Loucy (cell line): ENCODE results near the gene YIPF5.
A peak's percentile ranks its signal among the peaks of the same experiment; 100 is the strongest.

Experiments used
- H2AFZ ChIP-seq: fragments of 200-600 bp; sonication (generic); 2 replicates; pipeline ENCODE4 v1.6.0; 2016; ENCODE audit warnings: antibody characterized with exemption, mild to moderate bottlenecking, low read length, moderate library complexity
- H3F3A ChIP-seq: fragments of 200-600 bp; 2 replicates; pipeline ENCODE4 v1.6.0; 2016; ENCODE audit warnings: antibody characterized with exemption, low read depth, mild to moderate bottlenecking
- H3K27me3 ChIP-seq: fragments of 200-600 bp; sonication (generic); 2 replicates; pipeline ENCODE4 v1.6.1; 2014; ENCODE audit warnings: low read length, mild to moderate bottlenecking; ENCODE audit not compliant: insufficient read depth, poor library complexity, severe bottlenecking
- H3K36me3 ChIP-seq: fragments of 200-600 bp; sonication (generic); 2 replicates; pipeline ENCODE4 v1.6.1; 2016; ENCODE audit warnings: low read length; ENCODE audit not compliant: insufficient read depth
- H3K4me1 ChIP-seq: fragments of 200-600 bp; sonication (generic); 2 replicates; pipeline ENCODE4 v1.5.1; 2014; ENCODE audit warnings: low read length, mild to moderate bottlenecking; ENCODE audit not compliant: insufficient read depth, poor library complexity, severe bottlenecking
- H3K4me2 ChIP-seq: fragments of 200-600 bp; sonication (generic); 2 replicates; pipeline ENCODE4 v1.6.0; 2014; ENCODE audit warnings: antibody characterized with exemption, low read length, low read depth, mild to moderate bottlenecking; ENCODE audit not compliant: poor library complexity, severe bottlenecking
- H3K4me3 ChIP-seq: fragments of 200-600 bp; sonication (generic); 2 replicates; pipeline ENCODE4 v1.5.1; 2014; ENCODE audit warnings: low read length, mild to moderate bottlenecking, mixed read lengths; ENCODE audit not compliant: poor library complexity, severe bottlenecking
- H3K79me2 ChIP-seq: fragments of 200-600 bp; sonication (generic); 2 replicates; pipeline ENCODE4 v1.6.1; 2014; ENCODE audit warnings: low read length; ENCODE audit not compliant: insufficient read depth
- H3K9ac ChIP-seq: fragments of 200-600 bp; sonication (generic); 2 replicates; pipeline ENCODE4 v1.6.0; 2014; ENCODE audit warnings: mild to moderate bottlenecking, low read depth, low read length, moderate library complexity; ENCODE audit not compliant: poor library complexity, severe bottlenecking
- H3K9me2 ChIP-seq: fragments of 200-600 bp; sonication (generic); replicated peaks from 2 replicates; pipeline ENCODE4 v1.6.1; 2016; ENCODE audit warnings: low read depth, low read length, mixed read lengths
- H3K9me3 ChIP-seq: fragments of 200-600 bp; sonication (generic); 2 replicates; pipeline ENCODE4 v1.6.1; 2014; ENCODE audit warnings: mild to moderate bottlenecking, antibody characterized with exemption, low read length, low read depth; ENCODE audit not compliant: insufficient read depth
- H4K20me1 ChIP-seq: fragments of 200-600 bp; sonication (generic); 2 replicates; pipeline ENCODE4 v1.6.0; 2014; ENCODE audit warnings: antibody characterized with exemption, low read length, mild to moderate bottlenecking; ENCODE audit not compliant: insufficient read depth, poor library complexity, severe bottlenecking
- EZH2phosphoT487 ChIP-seq: fragments of 200-600 bp; IDR thresholded peaks from 2 replicates; pipeline ENCODE4 v1.6.1; 2018; ENCODE audit warnings: antibody characterized with exemption, mild to moderate bottlenecking, moderate library complexity, borderline replicate concordance
- TF ChIP-seq, protein P1 (sequence below): fragments of 200-600 bp; sonication (generic); conservative IDR thresholded peaks from 2 replicates; pipeline ENCODE4 v1.5.1; 2014; ENCODE audit warnings: mild to moderate bottlenecking, antibody characterized with exemption, low read length

Gene YIPF5

DNA sequence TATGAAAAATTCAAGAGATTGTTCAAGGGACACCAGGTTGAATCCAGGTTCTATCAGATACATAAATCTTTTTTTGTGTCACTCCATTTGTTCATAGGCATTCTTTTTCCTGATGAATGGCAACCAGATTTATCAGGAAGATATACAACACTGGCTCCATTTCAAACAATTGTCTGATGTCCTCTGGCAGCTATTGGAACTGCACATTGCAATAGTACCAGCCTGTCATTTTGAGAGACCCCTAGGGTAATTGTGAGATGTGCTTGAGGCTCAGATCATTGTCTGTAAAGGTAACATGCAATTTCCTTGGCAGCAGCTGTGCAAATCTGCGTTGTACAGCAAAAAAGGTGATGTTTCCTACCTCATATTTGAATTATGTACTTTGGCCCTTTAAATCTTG, 26.2 kb upstream of the YIPF5 start:
- Histone ChIP-seq H3F3A (no peaks in the 10 kb centered on the region), H3K27me3 (no peaks in the 10 kb centered on the region), H3K9me2 (no peaks in the 10 kb centered on the region), H3K9me3 (no peaks in the 10 kb centered on the region), H3K79me2 (no peaks in the 10 kb centered on the region), H3K4me2 (no peak overlapping the region), H3K9ac (no peak overlapping the region), H2AFZ (no peak overlapping the region), H3K36me3 (no peaks in the 10 kb centered on the region), H3K4me3 (no peak overlapping the region), H4K20me1 (no peaks in the 10 kb centered on the region), H3K4me1 (peaks cover 25% of the 10 kb centered on the region)
- TF ChIP-seq EZH2phosphoT487 = no peak
- TF ChIP-seq, protein P1, sequence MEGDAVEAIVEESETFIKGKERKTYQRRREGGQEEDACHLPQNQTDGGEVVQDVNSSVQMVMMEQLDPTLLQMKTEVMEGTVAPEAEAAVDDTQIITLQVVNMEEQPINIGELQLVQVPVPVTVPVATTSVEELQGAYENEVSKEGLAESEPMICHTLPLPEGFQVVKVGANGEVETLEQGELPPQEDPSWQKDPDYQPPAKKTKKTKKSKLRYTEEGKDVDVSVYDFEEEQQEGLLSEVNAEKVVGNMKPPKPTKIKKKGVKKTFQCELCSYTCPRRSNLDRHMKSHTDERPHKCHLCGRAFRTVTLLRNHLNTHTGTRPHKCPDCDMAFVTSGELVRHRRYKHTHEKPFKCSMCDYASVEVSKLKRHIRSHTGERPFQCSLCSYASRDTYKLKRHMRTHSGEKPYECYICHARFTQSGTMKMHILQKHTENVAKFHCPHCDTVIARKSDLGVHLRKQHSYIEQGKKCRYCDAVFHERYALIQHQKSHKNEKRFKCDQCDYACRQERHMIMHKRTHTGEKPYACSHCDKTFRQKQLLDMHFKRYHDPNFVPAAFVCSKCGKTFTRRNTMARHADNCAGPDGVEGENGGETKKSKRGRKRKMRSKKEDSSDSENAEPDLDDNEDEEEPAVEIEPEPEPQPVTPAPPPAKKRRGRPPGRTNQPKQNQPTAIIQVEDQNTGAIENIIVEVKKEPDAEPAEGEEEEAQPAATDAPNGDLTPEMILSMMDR = no peak; the same call in 1 of the 2 replicates

DNA sequence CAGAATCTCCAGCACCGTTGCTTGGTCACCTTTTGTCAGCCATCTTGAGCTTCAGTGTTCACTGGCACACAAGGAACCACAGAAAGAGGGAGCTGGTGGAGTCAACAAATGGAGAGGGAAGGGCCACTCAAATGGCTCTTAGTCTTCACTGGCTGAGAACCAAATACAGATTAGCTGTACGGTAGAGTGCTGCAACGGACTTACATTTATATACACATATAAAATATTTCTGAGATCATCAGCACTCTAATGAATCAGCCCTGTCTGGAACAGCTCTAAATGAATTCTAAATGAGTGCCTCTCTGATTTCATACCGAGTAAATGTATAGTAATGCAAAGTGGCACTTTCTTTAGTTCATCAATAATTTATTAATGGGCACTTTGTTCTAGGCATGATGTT, 25.0 kb upstream of the YIPF5 start:
- no peak for TF ChIP-seq EZH2phosphoT487
- TF ChIP-seq, protein P1 = no peak
- Histone ChIP-seq H3K4me1 (peaks cover 32% of the 10 kb centered on the region), H3K27me3 (no peaks in the 10 kb centered on the region), H3K9ac (no peak overlapping the region), H2AFZ (peak overlapping the region; percentile 60), H3K36me3 (no peaks in the 10 kb centered on the region), H3F3A (no peaks in the 10 kb centered on the region), H3K4me2 (peak overlapping the region; percentile 40), H3K9me3 (no peaks in the 10 kb centered on the region), H3K4me3 (peak overlapping the region; percentile 11), H3K79me2 (no peaks in the 10 kb centered on the region), H4K20me1 (no peaks in the 10 kb centered on the region), H3K9me2 (no peaks in the 10 kb centered on the region)

DNA sequence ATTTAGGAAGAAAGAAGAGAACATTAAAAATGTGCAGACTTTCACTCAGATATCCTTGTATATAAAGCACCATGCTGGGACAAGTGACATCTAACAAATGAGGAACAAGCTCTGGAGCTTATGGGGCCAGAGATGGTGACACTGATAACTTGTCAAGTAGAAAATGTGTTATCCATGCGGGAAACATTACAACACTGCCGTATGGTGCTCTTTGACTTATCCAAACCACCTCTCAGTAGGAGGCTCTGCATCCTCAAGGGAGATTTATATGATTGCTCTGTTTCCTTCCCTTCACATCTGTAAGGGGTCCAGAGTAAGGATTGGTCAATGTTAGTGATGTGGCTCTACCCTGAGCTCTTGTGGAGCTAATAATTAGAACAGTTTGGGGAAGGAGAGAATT, 23.7 kb upstream of the YIPF5 start:
- Histone ChIP-seq H3K36me3 (no peaks in the 10 kb centered on the region), H3K79me2 (no peaks in the 10 kb centered on the region), H3K9me2 (no peaks in the 10 kb centered on the region), H3K27me3 (no peaks in the 10 kb centered on the region), H2AFZ (no peak overlapping the region), H3F3A (peaks cover 7% of the 10 kb centered on the region), H3K9ac (no peak overlapping the region), H4K20me1 (no peaks in the 10 kb centered on the region), H3K9me3 (no peaks in the 10 kb centered on the region), H3K4me1 (peaks cover 41% of the 10 kb centered on the region), H3K4me2 (no peak overlapping the region), H3K4me3 (no peak overlapping the region)
- no peak for TF ChIP-seq EZH2phosphoT487
- TF ChIP-seq, protein P1 = no peak
